Transverse colon (tissue), 4 donors: ENCODE measurements around the gene LSM3. TPM values are rescaled to one million over a fixed set of nuclear protein-coding genes. Genes with fewer than 3 reads are reported as not detected.
A peak's percentile ranks its signal among the peaks of the same experiment; 100 is the strongest.

Source experiments
- DNase-seq: peaks from one replicate; pipeline ENCODE4 v3.0.0-alpha.2; 2019
- H3K27ac ChIP-seq, 4 donors: fragments of 200-600 bp; sonication (generic); 2 replicates each; pipeline ENCODE4 v1.5.1; 2016 to 2018; ENCODE audit warnings: inconsistent platforms in 4 of 4
- H3K27me3 ChIP-seq: fragments of 200-600 bp; sonication (generic); 2 replicates; pipeline ENCODE4 v1.5.1; 2017; ENCODE audit warnings: inconsistent platforms
- H3K36me3 ChIP-seq, 4 donors: fragments of 200-600 bp; sonication (generic); 2 replicates each; pipeline ENCODE4 v1.5.1; 2017 to 2019; ENCODE audit warnings: inconsistent platforms in 4 of 4
- H3K4me1 ChIP-seq, 4 donors: fragments of 200-600 bp; sonication (generic); 2 replicates each; pipeline ENCODE4 v1.5.1; 2017 to 2020; ENCODE audit warnings: inconsistent platforms in 4 of 4
- H3K4me3 ChIP-seq, 4 donors: fragments of 200-600 bp; sonication (generic); 1 replicate in 1 of 4; 2 replicates in 3 of 4; pipeline versions ENCODE4 v1.5.1 to v1.6.1; 2017 to 2019; ENCODE audit warnings: inconsistent platforms in 4 of 4
- H3K9me3 ChIP-seq, 2 donors: fragments of 200-600 bp; sonication (generic); 2 replicates each; pipeline ENCODE4 v1.5.1; 2017 to 2019; ENCODE audit warnings: inconsistent platforms in 2 of 2
- EP300 ChIP-seq: sonication (generic); formaldehyde crosslinking; IDR thresholded peaks from one replicate; pipeline ENCODE4 v1.6.1; 2017; ENCODE audit warnings: antibody characterized with exemption, low read depth
- POLR2A ChIP-seq: fragments of 450-650 bp; IDR thresholded peaks from one replicate; pipeline ENCODE4 v1.6.1; 2016; ENCODE audit warnings: antibody characterized with exemption, mild to moderate bottlenecking, moderate library complexity
- POLR2AphosphoS5 ChIP-seq, 3 donors: sonication (generic); formaldehyde crosslinking; IDR thresholded peaks; one replicate each; pipeline ENCODE4 v1.6.1; 2016; ENCODE audit warnings: antibody characterized with exemption in 3 of 3
- WGBS, 2 donors: methylation state at CpG; one replicate each; pipeline ENCODE4 v1.1.5; 2018; ENCODE audit warnings: low coverage in 1 of 2; 5-methylcytosine and 5-hydroxymethylcytosine counted together
- in situ Hi-C, 4 donors: fragments of 200-750 bp; cut with MboI; loops; one replicate each; pipeline versions ENCODE4 v1.15.0 to v1.15.1; 2017; ENCODE audit warnings: low sequenced_read_pairs in 3 of 4, low pct_ligation_motif_present in 1 of 4, low pct_unique_long_range_greater_than_20kb in 1 of 4
- intact Hi-C: fragments of 100-400 bp; cut with DNase I; formaldehyde crosslinking; loops from one replicate; pipeline ENCODE4 v1.15.1; 2023; ENCODE audit warnings: low total_unique reads
- total RNA-seq, 4 donors: library from RNA; depleted of rRNA; stranded (reverse); fragments of >200 nt; gene quantifications; one replicate each; pipeline ENCODE4 v1.1.0, GENCODE V29; 2016
- TF ChIP-seq, protein P1 (sequence below), 5 experiments: fragments of 200-600 bp in 3 of 5; fragments of 450-650 bp in 2 of 5; sonication (generic) in 3 of 5; IDR thresholded peaks; 1 replicate in 2 of 5; 2 replicates in 3 of 5; pipeline ENCODE4 v1.5.1; 2016 to 2017; ENCODE audit warnings: antibody characterized with exemption in 5 of 5, inconsistent platforms in 3 of 5, mild to moderate bottlenecking in 2 of 5, moderate library complexity in 1 of 5

LSM3 gene
- total RNA-seq, 4 donors from 2014 or later, result 5.6 to 9.6 (median 8.0) TPM

- TF ChIP-seq POLR2A, result no peak
- no peak for TF ChIP-seq EP300
- TF ChIP-seq POLR2AphosphoS5 (IDR thresholded peaks at IDR 0.05), result no peak
- Histone ChIP-seq H3K4me3 (no peak overlapping the region), H3K36me3 (peaks cover 0 to 63% (median 23%) of the 10 kb centered on the region in 4 donors), H3K9me3 (no peaks in the 10 kb centered on the region), H3K27me3 (no peaks in the 10 kb centered on the region), H3K4me1 (peaks cover 0 to 19% (median 6%) of the 10 kb centered on the region in 4 donors), H3K27ac (peak overlapping the region in 3 of 4 donors; percentile 18 to 55 (median 54))
- 100% methylated on average over 5 of the region's 5 CpGs; no CpG with 5 or more reads in 1 of the 2 donors for WGBS, 2 donors
- no peak for DNase-seq
- intact Hi-C loops, result no loop called here
- in situ Hi-C loops, result no loop called here
Observed at GRCh38 chr3:14133876-14134275, 44.7 kb upstream of the LSM3 start.

- intact Hi-C loops (no loop called here), in situ Hi-C loops (no loop called here)
- no peak overlapping the region for H3K4me3 ChIP-seq
- no peak for DNase-seq
- peaks cover 0 to 62% (median 23%) of the 10 kb centered on the region in 4 donors for H3K36me3 ChIP-seq
- WGBS, 2 donors, result 98% methylated on average over 6 of the region's 6 CpGs; no CpG with 5 or more reads in 1 of the 2 donors
- no peak overlapping the region for H3K27ac ChIP-seq
- no peaks in the 10 kb centered on the region for H3K27me3 ChIP-seq
- H3K4me1 ChIP-seq, result peaks cover 0 to 19% (median 6%) of the 10 kb centered on the region in 4 donors
- no peaks in the 10 kb centered on the region for H3K9me3 ChIP-seq
- TF ChIP-seq EP300 (no peak), POLR2A (no peak), POLR2AphosphoS5 (IDR thresholded peaks at IDR 0.05) (no peak)
- TF ChIP-seq, protein P1, sequence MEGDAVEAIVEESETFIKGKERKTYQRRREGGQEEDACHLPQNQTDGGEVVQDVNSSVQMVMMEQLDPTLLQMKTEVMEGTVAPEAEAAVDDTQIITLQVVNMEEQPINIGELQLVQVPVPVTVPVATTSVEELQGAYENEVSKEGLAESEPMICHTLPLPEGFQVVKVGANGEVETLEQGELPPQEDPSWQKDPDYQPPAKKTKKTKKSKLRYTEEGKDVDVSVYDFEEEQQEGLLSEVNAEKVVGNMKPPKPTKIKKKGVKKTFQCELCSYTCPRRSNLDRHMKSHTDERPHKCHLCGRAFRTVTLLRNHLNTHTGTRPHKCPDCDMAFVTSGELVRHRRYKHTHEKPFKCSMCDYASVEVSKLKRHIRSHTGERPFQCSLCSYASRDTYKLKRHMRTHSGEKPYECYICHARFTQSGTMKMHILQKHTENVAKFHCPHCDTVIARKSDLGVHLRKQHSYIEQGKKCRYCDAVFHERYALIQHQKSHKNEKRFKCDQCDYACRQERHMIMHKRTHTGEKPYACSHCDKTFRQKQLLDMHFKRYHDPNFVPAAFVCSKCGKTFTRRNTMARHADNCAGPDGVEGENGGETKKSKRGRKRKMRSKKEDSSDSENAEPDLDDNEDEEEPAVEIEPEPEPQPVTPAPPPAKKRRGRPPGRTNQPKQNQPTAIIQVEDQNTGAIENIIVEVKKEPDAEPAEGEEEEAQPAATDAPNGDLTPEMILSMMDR (IDR thresholded peaks at IDR 0.05), result no peak
Observed at GRCh38 chr3:14134291-14134690, 44.3 kb upstream of the LSM3 start.

DNA sequence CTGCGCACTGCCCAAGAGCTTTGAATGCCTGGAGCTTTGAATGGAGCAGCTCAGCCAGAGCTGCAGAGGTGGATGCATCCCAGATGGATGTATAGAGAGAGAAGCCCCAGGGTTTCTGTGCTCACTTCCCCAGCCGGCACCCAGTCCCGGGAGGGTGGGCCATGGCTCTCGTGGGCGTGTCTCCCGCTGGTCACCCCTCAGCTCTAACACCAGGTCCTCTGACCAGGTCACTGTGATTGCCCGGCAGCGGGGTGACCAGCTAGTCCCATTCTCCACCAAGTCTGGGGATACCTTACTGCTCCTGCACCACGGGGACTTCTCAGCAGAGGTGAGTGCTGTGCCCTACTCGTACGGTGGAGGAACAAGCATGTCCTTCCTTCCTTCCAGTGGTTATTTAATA, 43.0 kb upstream of the LSM3 start:
- no peak overlapping the region for H3K27ac ChIP-seq
- WGBS, 2 donors, result 90 to 91% methylated on average over 2 to 11 of the region's 11 CpGs

GRCh38 chr3:14137004-14137403, 41.6 kb upstream of the LSM3 start:
- Histone ChIP-seq H3K4me1 (peaks cover 0 to 19% (median 6%) of the 10 kb centered on the region in 4 donors), H3K4me3 (no peak overlapping the region), H3K27ac (no peak overlapping the region), H3K27me3 (no peaks in the 10 kb centered on the region), H3K9me3 (no peaks in the 10 kb centered on the region), H3K36me3 (peaks cover 0 to 35% (median 15%) of the 10 kb centered on the region in 4 donors)
- TF ChIP-seq, protein P1 (IDR thresholded peaks at IDR 0.05), result no peak
- no peak for TF ChIP-seq POLR2AphosphoS5 (IDR thresholded peaks at IDR 0.05)
- in situ Hi-C loops, result no loop called here
- peak; percentile 53 for DNase-seq
- intact Hi-C loops, result no loop called here
- no CpG with 5 or more reads among the region's 3 CpGs for WGBS, 2 donors

More for the DNA sequence above, 43.0 kb upstream of the LSM3 start:
- in situ Hi-C loops (no loop called here), intact Hi-C loops (no loop called here)
- H3K4me3 ChIP-seq, result no peak overlapping the region
- H3K4me1 ChIP-seq, result peaks cover 0 to 19% (median 6%) of the 10 kb centered on the region in 4 donors
- no peaks in the 10 kb centered on the region for H3K9me3 ChIP-seq
- DNase-seq, result no peak
- no peaks in the 10 kb centered on the region for H3K27me3 ChIP-seq
- no peak for TF ChIP-seq POLR2A
- TF ChIP-seq POLR2AphosphoS5 (IDR thresholded peaks at IDR 0.05), result no peak
- TF ChIP-seq, protein P1 (IDR thresholded peaks at IDR 0.05), result no peak
- no peak for TF ChIP-seq EP300
- peaks cover 0 to 49% (median 19%) of the 10 kb centered on the region in 4 donors for H3K36me3 ChIP-seq

DNA sequence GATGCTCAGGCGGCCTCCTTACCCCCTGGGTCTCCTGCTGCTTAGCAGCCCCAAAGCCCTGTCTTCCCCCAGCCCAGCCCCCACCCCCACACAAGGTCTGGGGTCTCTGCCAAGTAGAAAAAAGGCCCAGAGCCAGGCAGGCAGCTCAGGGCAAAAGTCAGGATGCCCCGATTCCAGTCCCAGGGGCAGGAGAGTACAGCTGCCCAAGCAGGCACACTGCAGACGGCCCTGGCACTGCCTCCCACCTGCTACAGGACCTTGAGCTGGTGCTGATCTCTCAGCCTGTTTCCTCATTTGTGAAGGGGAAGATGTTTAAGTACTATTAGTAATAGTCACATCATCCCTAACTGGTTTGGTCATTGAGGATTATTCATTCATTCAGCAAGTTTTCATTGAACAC, 41.2 kb upstream of the LSM3 start:
- 85% methylated on average over 2 of the region's 3 CpGs; no CpG with 5 or more reads in 1 of the 2 donors for WGBS, 2 donors
- H3K27me3 ChIP-seq, result no peaks in the 10 kb centered on the region
- no peak for DNase-seq
- in situ Hi-C loops, result no loop called here
- no peaks in the 10 kb centered on the region for H3K9me3 ChIP-seq
- TF ChIP-seq, protein P1 (IDR thresholded peaks at IDR 0.05), result no peak
- TF ChIP-seq POLR2AphosphoS5 (IDR thresholded peaks at IDR 0.05) (no peak), POLR2A (no peak), EP300 (no peak)
- H3K4me3 ChIP-seq, result no peak overlapping the region
- intact Hi-C loops, result no loop called here
- H3K36me3 ChIP-seq, result peaks cover 0 to 30% (median 15%) of the 10 kb centered on the region in 4 donors
- peaks cover 0 to 23% (median 6%) of the 10 kb centered on the region in 4 donors for H3K4me1 ChIP-seq
- no peak overlapping the region for H3K27ac ChIP-seq
